OCI-LY1 (cell line): Measurements from ENCODE around the gene KLHL2.
A peak's percentile ranks its signal among the peaks of the same experiment; 100 is the strongest.
"Not testable (repeated sequence)": the region's sequence is repeated elsewhere in the genome, so short reads cannot be mapped to it uniquely, and the experiment has no call there.

Experiments used
- H2AFZ ChIP-seq: fragments of 200-600 bp; sonication (generic), shearing (Covaris generic); 2 replicates; pipeline ENCODE4 v1.6.0; 2014; ENCODE audit warnings: antibody characterized with exemption, mild to moderate bottlenecking, low read length
- H3F3A ChIP-seq: fragments of 200-600 bp; sonication (generic), shearing (Covaris generic); 2 replicates; pipeline ENCODE4 v1.6.0; 2014; ENCODE audit warnings: mild to moderate bottlenecking, antibody characterized with exemption, low read length, moderate library complexity; ENCODE audit not compliant: insufficient read depth
- H3K27ac ChIP-seq: fragments of 200-600 bp; sonication (generic); 2 replicates; pipeline ENCODE4 v1.5.1; 2014; ENCODE audit warnings: low read length, mixed run types, mild to moderate bottlenecking, low read depth; ENCODE audit not compliant: poor library complexity, severe bottlenecking
- H3K27me3 ChIP-seq: fragments of 200-600 bp; sonication (generic); 2 replicates; pipeline ENCODE4 v1.6.0; 2014; ENCODE audit warnings: antibody characterized with exemption, mild to moderate bottlenecking, low read length, moderate library complexity; ENCODE audit not compliant: insufficient read depth
- H3K36me3 ChIP-seq: fragments of 200-600 bp; sonication (generic); 2 replicates; pipeline ENCODE4 v1.6.1; 2014; ENCODE audit warnings: mild to moderate bottlenecking, antibody characterized with exemption, low read length, moderate library complexity, mixed read lengths; ENCODE audit not compliant: insufficient read depth
- H3K4me1 ChIP-seq: fragments of 200-600 bp; sonication (generic); 2 replicates; pipeline ENCODE4 v1.5.1; 2014; ENCODE audit warnings: mild to moderate bottlenecking, low read length, moderate library complexity; ENCODE audit not compliant: insufficient read depth, severe bottlenecking
- H3K4me2 ChIP-seq: fragments of 200-600 bp; sonication (generic), shearing (Covaris generic); 2 replicates; pipeline ENCODE4 v1.6.1; 2014; ENCODE audit warnings: low read length
- H3K4me3 ChIP-seq: fragments of 200-600 bp; sonication (generic); 2 replicates; pipeline ENCODE4 v1.5.1; 2014; ENCODE audit warnings: low read length, low read depth, mild to moderate bottlenecking, mixed read lengths; ENCODE audit not compliant: poor library complexity, severe bottlenecking
- H3K79me2 ChIP-seq: fragments of 200-600 bp; shearing (Covaris generic); 2 replicates; pipeline ENCODE4 v1.6.1; 2016; ENCODE audit warnings: mixed run types, low read length, mixed read lengths; ENCODE audit not compliant: insufficient read depth
- H3K9ac ChIP-seq: fragments of 200-600 bp; sonication (generic), shearing (Covaris generic); 2 replicates; pipeline ENCODE4 v1.6.1; 2014; ENCODE audit warnings: mild to moderate bottlenecking, low read length, mixed read lengths
- H3K9me2 ChIP-seq: fragments of 200-600 bp; sonication (generic), shearing (Covaris generic); 2 replicates; pipeline ENCODE4 v1.6.1; 2014; ENCODE audit warnings: low read depth, mild to moderate bottlenecking, low read length, mixed read lengths
- H3K9me3 ChIP-seq: fragments of 200-600 bp; shearing (Covaris generic); 2 replicates; pipeline ENCODE4 v1.6.1; 2014; ENCODE audit warnings: low read length, mixed read lengths
- H4K20me1 ChIP-seq: fragments of 200-600 bp; sonication (generic), shearing (Covaris generic); 2 replicates; pipeline ENCODE4 v1.6.0; 2016; ENCODE audit warnings: mild to moderate bottlenecking, low read length; ENCODE audit not compliant: insufficient read depth
- EZH2 ChIP-seq: fragments of 200-600 bp; sonication (generic), shearing (Covaris generic); IDR thresholded peaks from 2 replicates; pipeline ENCODE4 v1.8.0; 2017; ENCODE audit warnings: borderline replicate concordance, mixed run types, mild to moderate bottlenecking, antibody characterized with exemption, low read length, moderate library complexity, mixed read lengths
- TF ChIP-seq, protein P1 (sequence below): fragments of 200-600 bp; sonication (generic), shearing (Covaris generic); IDR thresholded peaks from 2 replicates; pipeline ENCODE4 v1.5.1; 2017; ENCODE audit warnings: mild to moderate bottlenecking, antibody characterized with exemption, low read length, moderate library complexity, mixed read lengths

The KLHL2 gene

DNA sequence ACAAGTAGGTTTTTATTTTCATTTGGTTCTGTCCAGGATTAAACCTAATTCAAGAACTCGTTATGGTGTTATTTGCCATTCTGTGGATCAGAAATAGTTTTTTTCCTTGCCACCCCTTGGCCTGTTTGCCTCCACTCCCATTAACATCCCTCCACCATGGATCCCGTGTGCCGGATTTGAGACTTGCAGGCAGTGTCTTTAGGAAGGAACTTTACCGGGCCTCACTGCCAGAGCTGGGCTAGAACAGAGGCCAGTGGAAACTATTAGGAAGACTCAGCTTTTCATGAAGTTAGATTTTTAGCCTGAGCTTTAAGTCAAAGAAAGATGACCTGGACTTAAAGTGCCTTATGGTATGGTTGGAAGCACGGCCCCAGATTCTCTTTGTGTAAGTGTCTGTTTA is 2.4 kb downstream of the KLHL2 start:
- Histone ChIP-seq H3K36me3 (no peaks in the 10 kb centered on the region), H2AFZ (no peak overlapping the region), H3K9me3 (no peaks in the 10 kb centered on the region), H3K4me2 (peak overlapping the region; percentile 31; the same call in 1 of the 2 replicates), H3K9ac (no peak overlapping the region; the same call in 1 of the 2 replicates), H3K27me3 (no peaks in the 10 kb centered on the region), H3K4me3 (no peak overlapping the region), H4K20me1 (no peaks in the 10 kb centered on the region), H3K4me1 (peaks cover 52% of the 10 kb centered on the region), H3K27ac (no peak overlapping the region), H3K9me2 (no peaks in the 10 kb centered on the region), H3K79me2 (peaks cover 26% of the 10 kb centered on the region), H3F3A (no peaks in the 10 kb centered on the region; the same call in 1 of the 2 replicates)
- TF ChIP-seq EZH2: no peak
- TF ChIP-seq, protein P1, sequence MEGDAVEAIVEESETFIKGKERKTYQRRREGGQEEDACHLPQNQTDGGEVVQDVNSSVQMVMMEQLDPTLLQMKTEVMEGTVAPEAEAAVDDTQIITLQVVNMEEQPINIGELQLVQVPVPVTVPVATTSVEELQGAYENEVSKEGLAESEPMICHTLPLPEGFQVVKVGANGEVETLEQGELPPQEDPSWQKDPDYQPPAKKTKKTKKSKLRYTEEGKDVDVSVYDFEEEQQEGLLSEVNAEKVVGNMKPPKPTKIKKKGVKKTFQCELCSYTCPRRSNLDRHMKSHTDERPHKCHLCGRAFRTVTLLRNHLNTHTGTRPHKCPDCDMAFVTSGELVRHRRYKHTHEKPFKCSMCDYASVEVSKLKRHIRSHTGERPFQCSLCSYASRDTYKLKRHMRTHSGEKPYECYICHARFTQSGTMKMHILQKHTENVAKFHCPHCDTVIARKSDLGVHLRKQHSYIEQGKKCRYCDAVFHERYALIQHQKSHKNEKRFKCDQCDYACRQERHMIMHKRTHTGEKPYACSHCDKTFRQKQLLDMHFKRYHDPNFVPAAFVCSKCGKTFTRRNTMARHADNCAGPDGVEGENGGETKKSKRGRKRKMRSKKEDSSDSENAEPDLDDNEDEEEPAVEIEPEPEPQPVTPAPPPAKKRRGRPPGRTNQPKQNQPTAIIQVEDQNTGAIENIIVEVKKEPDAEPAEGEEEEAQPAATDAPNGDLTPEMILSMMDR: no peak

DNA sequence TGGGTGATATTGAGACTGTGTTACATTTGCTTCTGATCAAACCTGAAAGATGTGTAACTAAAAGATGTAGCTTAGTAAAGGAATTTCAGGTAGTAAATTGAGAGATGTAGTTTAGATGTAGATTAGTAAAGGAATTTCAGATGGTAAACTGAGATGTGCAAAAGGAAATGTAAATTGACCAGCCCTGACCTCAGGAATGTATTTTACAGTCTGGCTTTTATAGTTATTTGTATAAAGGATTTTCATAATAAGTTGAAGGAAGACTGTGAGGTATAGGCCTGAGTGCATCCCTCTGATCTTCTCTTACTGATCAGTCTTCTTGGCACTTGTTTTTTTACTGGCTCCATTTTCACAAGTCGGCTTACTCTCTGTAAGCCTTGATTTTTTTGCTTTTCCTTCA is 3.2 kb downstream of the KLHL2 start:
- no peak overlapping the region for H3K9ac ChIP-seq
- H4K20me1 ChIP-seq: no peaks in the 10 kb centered on the region
- H3K9me2 ChIP-seq: no peaks in the 10 kb centered on the region
- peaks cover 26% of the 10 kb centered on the region for H3K79me2 ChIP-seq
- no peaks in the 10 kb centered on the region; the same call in 1 of the 2 replicates for H3F3A ChIP-seq
- H3K4me2 ChIP-seq: peak overlapping the region; percentile 31; the same call in 1 of the 2 replicates
- no peak overlapping the region for H3K27ac ChIP-seq
- H3K9me3 ChIP-seq: no peaks in the 10 kb centered on the region
- H2AFZ ChIP-seq: no peak overlapping the region
- H3K4me1 ChIP-seq: peaks cover 59% of the 10 kb centered on the region
- H3K36me3 ChIP-seq: no peaks in the 10 kb centered on the region
- TF ChIP-seq EZH2: no peak
- TF ChIP-seq, protein P1: no peak
- peak overlapping the region; percentile 6 for H3K4me3 ChIP-seq
- H3K27me3 ChIP-seq: no peaks in the 10 kb centered on the region

DNA sequence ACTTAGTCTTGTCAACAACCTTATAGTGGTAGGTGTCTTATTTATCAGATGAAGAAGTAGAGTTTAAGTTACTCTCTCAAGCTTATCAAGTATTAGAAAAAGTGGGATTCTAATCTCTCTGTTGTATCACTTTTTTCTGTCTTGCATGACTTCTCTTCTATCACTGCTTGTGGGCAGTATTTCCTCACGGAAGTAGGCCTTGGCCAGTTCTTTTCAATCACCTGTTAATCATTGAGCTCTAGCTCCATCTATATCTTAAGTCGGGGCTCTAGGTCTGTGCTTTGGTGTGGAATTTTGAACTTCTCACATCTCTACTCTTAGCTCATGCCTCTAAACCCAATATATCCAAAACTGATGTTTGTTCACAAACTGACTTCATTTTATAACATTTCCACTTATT is 5.3 kb downstream of the KLHL2 start:
- not testable (repeated sequence) for H2AFZ ChIP-seq, H3F3A ChIP-seq, H3K4me2 ChIP-seq, H3K9ac ChIP-seq, H3K27ac ChIP-seq, H3K36me3 ChIP-seq, H3K9me3 ChIP-seq, H4K20me1 ChIP-seq, H3K27me3 ChIP-seq, H3K9me2 ChIP-seq, H3K4me3 ChIP-seq
- Histone ChIP-seq H3K4me1 (peaks cover 56% of the 10 kb centered on the region), H3K79me2 (peaks cover 26% of the 10 kb centered on the region)

DNA sequence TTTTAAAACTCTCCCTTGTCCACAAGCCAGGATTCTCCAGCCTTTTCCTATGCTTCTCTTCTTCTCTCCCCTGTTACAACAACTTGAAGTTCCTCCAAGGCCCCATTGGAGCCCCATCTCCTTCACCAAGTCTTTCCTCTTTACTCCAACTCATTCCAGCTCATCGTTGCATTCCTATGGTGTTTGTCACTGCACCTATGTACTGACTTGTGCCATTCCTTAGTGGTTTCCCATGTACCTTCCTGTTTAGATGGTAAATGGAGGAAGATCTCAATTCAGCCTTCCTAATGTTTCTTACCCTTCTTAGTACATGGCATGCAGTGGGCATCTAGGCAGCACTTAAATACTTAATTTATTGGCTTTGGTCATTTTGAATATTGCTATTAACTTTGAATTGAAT is 6.0 kb downstream of the KLHL2 start:
- not testable (repeated sequence) for H3K27ac ChIP-seq, H3K27me3 ChIP-seq, H3K4me2 ChIP-seq, H3K9me3 ChIP-seq, H3K9ac ChIP-seq, H3K4me3 ChIP-seq, H3F3A ChIP-seq, H2AFZ ChIP-seq, H4K20me1 ChIP-seq, H3K9me2 ChIP-seq, H3K36me3 ChIP-seq
- Histone ChIP-seq H3K79me2 (peaks cover 25% of the 10 kb centered on the region), H3K4me1 (peaks cover 53% of the 10 kb centered on the region)

DNA sequence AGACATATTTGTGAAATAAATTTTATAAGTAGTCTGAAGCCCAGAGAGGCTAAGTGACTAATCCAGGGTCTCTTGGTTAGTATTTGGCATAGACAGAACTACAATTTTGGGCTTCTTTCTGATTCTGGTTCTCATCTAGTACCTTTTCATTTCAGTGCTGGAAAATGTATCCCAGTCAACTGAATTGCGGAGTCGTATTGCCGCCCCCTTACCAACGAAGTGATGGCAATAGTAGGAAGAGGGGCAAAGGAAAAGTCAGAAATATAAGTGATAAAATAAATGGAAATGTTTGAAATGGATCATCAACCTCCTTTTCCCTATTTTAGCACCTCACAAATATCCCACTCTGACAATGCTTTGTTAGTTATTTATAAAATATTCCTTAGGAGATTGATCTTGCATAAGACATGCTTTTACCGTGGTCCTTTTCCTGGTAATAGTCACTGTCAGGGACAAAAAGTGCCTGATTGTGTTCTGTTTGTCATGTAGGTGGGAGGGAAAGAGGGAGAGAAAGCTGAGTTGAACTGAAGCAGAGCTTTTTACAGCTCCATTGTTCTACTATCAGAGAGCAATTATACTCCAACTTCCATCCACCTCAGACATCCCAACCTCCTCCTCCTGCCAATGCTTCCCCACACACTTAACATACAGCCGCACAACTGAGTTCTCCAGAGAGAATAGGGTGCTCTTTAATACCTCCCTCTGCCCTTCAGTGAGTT is 6.8 kb downstream of the KLHL2 start:
- not testable (repeated sequence) for H3F3A ChIP-seq, H4K20me1 ChIP-seq, H3K9me3 ChIP-seq, H3K9ac ChIP-seq, H3K9me2 ChIP-seq, H3K36me3 ChIP-seq, H3K27ac ChIP-seq, H3K4me3 ChIP-seq, H3K27me3 ChIP-seq, H2AFZ ChIP-seq, H3K4me2 ChIP-seq
- peaks cover 46% of the 10 kb centered on the region for H3K4me1 ChIP-seq
- H3K79me2 ChIP-seq: peaks cover 21% of the 10 kb centered on the region

DNA sequence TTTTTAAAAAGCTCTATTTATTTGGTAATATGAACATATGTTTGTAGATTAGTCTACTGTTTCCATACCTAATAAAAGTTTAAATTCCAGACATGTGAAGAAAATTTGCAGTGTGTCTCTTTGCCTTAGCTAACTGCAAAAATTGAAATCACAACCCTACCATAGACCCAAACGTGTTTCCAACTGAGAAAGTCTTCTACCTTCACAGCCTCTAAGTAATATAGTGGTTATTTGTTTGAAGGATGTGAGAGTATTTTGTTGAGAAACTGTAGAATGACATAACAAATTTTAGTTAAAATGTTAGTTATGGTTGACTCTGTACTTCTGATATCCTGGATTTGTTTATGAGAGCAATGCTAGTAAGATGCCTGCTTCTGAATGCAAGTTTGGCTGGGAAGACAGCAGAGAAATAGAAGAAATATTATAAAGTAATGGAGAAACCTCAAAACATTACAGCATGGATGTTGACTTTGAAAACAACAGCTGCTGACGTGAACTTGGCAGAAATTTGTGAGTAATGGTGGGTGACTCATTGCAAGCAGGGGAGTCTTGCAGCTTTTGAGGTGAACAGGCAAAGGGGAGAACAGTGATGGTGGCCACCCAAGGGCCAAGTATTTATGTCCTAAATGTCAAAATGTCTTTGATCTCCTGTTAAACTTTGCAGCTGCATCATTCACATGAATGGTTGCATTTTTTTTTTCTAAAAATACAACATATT is 7.8 kb downstream of the KLHL2 start:
- not testable (repeated sequence) for H3K9ac ChIP-seq, H3K4me3 ChIP-seq, H3K4me2 ChIP-seq, H3F3A ChIP-seq, H3K27ac ChIP-seq, H3K9me3 ChIP-seq, H4K20me1 ChIP-seq, H3K27me3 ChIP-seq, H3K9me2 ChIP-seq, H2AFZ ChIP-seq, H3K36me3 ChIP-seq
- Histone ChIP-seq H3K4me1 (peaks cover 36% of the 10 kb centered on the region), H3K79me2 (peaks cover 15% of the 10 kb centered on the region)
